Kidney epithelial cell (primary cell): ENCODE data around the gene IFNE. TPM values are rescaled to one million over a fixed set of nuclear protein-coding genes. Genes with fewer than 3 reads are reported as not detected.

ENCODE experiments used
- DNase-seq: peaks from one replicate; pipeline ENCODE4 v3.0.0-alpha.2; 2010; ENCODE audit warnings: low read depth
- H3K27me3 ChIP-seq: 2 replicates; pipeline ENCODE4 v1.6.0; 2011; ENCODE audit warnings: low read length; ENCODE audit not compliant: control insufficient read depth, insufficient read depth
- H3K36me3 ChIP-seq: 2 replicates; pipeline ENCODE4 v1.5.1; 2011; ENCODE audit warnings: low read length; ENCODE audit not compliant: control insufficient read depth, insufficient read depth
- H3K4me3 ChIP-seq: 2 replicates; pipeline ENCODE4 v1.5.1; 2011; ENCODE audit warnings: low read depth, mild to moderate bottlenecking, control low read depth, low read length
- total RNA-seq: library from RNA; depleted of rRNA; stranded (reverse); fragments of >200 nt; gene quantifications from 2 replicates; pipeline ENCODE4 v1.2.3, GENCODE V29; 2015
- TF ChIP-seq, protein P1 (sequence below): IDR thresholded peaks from 2 replicates; pipeline ENCODE4 v1.5.1; 2011; ENCODE audit warnings: mild to moderate bottlenecking, moderate library complexity, low read length, control low read depth, inconsistent platforms; ENCODE audit not compliant: insufficient read depth, poor library complexity, severe bottlenecking

The IFNE gene
- total RNA-seq, 1 donor from 2014 or later: 1.0 TPM

DNA sequence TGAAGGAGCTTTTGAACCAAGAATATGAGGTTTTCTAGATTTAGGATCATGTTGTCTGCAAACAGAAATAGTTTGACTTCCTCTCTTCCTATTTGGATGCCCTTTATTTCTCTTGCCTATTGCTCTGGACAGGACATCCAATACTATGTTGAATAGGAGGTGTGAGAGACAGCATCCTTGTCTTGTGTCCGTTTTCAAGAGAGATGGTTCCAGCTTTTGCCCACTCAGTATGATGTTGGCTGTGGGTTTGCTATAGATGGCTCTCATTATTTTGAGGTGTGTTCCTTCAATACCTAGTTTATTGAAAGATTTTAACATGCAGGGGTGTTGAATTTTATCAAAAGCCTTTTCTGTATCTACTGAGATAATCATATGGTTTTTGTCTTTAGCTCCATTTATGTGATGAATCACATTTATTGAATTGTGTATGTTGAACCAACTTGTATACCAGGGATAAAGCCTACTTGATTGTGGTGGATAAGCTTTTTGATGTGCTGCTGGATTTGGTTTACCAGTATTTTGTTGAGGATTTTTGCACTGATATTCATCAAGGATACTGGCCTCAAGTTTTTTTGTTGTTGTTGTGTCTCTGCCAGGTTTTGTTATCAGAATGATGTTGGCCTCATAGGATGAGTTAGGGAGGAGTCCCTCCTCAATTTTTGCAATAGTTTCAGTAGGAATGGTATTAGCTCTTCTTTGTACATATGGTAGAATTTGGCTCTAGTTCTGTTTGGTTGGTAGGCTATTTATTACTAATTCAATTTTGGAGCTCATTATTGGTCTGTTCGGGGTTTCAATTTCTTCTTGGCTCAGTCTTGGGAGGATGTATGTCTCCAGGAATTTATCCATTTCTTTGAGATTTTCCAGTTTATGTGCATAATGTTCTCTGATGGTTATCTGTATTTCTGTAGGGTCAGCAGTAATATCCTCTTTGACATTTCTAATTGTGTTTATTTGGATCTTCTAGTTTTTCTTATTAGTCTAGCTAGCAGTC, 41.2 kb upstream of the IFNE start:
- Histone ChIP-seq H3K27me3 (no peaks in the 10 kb centered on the region), H3K36me3 (peaks cover 5% of the 10 kb centered on the region), H3K4me3 (no peak overlapping the region)
- TF ChIP-seq, protein P1, sequence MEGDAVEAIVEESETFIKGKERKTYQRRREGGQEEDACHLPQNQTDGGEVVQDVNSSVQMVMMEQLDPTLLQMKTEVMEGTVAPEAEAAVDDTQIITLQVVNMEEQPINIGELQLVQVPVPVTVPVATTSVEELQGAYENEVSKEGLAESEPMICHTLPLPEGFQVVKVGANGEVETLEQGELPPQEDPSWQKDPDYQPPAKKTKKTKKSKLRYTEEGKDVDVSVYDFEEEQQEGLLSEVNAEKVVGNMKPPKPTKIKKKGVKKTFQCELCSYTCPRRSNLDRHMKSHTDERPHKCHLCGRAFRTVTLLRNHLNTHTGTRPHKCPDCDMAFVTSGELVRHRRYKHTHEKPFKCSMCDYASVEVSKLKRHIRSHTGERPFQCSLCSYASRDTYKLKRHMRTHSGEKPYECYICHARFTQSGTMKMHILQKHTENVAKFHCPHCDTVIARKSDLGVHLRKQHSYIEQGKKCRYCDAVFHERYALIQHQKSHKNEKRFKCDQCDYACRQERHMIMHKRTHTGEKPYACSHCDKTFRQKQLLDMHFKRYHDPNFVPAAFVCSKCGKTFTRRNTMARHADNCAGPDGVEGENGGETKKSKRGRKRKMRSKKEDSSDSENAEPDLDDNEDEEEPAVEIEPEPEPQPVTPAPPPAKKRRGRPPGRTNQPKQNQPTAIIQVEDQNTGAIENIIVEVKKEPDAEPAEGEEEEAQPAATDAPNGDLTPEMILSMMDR: no peak
- no peak for DNase-seq

DNA sequence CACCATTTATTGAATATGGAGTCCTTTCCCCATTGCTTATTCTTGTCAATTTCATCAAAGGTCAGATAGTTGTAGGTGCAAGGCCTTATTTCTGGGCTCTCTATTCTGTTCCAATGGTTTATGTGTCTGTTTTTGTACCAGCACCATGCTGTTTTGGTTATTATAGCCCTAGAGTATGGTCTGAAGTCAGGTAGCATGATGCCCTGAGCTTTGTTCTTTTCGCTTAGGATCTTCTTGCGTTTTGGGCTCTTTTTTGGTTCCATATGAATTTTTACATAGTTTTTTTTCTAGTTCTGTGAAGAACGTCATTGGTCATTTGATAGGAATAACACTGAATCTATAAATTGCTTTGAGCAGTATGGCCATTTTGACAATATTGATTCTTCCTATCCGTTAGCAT, 40.2 kb upstream of the IFNE start:
- no peaks in the 10 kb centered on the region for H3K27me3 ChIP-seq
- H3K36me3 ChIP-seq: no peaks in the 10 kb centered on the region
- DNase-seq: no peak
- H3K4me3 ChIP-seq: no peak overlapping the region
- TF ChIP-seq, protein P1: no peak

DNA sequence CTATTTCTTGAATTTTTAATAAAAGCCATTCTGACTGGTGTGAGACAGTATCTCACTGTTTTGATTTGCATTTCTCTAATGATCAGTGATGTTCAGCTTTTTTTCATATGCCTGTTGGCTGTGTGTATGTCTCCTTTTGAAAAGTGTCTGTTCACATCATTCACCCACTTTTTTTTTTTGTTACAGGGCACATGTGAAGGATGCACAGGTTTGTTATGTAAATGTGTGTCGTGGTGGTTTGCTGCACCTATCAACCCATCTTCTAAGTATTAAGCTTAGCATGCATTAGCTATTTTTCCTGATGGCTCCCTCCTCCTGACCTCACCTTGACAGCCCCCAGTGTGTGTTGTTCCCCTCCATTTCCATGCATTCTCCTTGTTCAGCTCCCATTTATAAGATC, 39.3 kb upstream of the IFNE start:
- TF ChIP-seq, protein P1: no peak
- Histone ChIP-seq H3K4me3 (no peak overlapping the region), H3K36me3 (no peaks in the 10 kb centered on the region), H3K27me3 (no peaks in the 10 kb centered on the region)
- no peak for DNase-seq

DNA sequence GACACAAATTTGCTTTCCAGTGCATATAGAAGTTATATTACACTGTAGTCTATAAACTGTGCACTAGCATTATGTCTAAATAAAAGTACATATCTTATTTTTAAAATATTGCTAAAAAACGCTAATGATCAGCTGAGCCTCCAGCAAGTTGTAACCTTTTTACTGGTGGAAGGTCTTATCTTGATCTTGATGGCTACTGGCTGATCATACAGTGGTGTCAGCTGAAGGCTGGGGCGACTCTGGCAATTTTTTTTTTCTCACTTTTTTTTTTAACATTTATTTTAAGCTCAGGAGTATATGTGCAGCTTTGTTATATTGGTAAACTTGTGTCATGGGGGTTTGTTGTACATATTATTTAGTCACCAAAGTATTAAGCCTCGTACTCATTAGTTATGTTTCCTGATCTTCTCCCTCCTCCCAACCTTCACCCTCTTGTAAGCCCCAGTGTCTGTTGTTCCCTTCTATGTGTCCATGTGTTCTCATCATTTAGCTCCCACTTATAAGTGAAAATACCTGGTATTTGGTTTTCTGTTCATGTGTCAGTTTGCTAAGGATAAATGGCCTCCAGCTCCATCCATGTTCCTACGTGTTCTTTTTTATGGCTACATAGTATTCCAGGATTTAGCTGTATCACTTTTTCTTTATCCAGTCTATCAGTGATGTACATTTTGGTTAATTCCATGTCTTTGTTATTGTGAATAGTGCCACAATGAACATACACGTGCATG, 38.6 kb upstream of the IFNE start:
- no peaks in the 10 kb centered on the region for H3K27me3 ChIP-seq
- TF ChIP-seq, protein P1: no peak
- H3K36me3 ChIP-seq: no peaks in the 10 kb centered on the region
- H3K4me3 ChIP-seq: no peak overlapping the region
- no peak for DNase-seq

DNA sequence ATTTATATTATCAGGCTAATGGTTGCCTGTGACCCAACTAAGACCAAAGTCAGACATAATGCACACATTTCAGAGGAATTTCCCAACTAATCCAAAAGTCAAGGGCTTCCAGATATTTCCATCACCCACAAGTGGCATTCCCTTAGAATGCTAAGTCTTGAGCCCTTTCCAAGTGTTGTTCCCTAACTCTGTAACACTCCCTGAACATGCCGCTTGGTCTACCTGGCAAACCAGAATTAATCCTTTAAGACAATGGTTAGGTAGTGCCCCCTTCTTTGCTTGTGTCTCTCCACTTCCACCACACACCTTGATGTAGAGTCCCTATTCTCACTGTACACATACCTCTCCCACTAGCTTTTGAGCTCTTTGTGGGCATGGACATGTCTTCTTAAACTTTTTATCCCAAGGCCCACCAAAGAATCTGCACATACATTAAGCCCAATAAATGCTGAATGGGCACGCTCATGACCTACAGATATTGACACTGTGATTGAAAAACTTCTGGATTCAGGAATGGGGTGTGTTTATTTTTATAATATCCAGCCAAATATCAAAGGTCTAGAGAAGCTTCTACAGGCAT, 37.8 kb upstream of the IFNE start:
- Histone ChIP-seq H3K36me3 (no peaks in the 10 kb centered on the region), H3K27me3 (no peaks in the 10 kb centered on the region), H3K4me3 (no peak overlapping the region)
- DNase-seq: no peak
- TF ChIP-seq, protein P1: no peak
